ENCODE results near the gene AZU1. TPM values are rescaled to one million over a fixed set of nuclear protein-coding genes. Genes with fewer than 3 reads are reported as not detected.

The AZU1 gene
- total RNA-seq, result 1 to 10 TPM in 1 of 9 donors, under 1 TPM in 1, not detected in 7; 0.20 to 3.3 TPM
- under 1 TPM in 1 of 2 donors, not detected in 1; 0.11 TPM for polyA plus RNA-seq
- long read RNA-seq, donor 1, result 0 reads
- long read RNA-seq, donor 2, result 0 reads
- long read RNA-seq, donor 3, partial matches to known transcripts, result 0 of 1 reads
- long read RNA-seq, donor 3, other reads (novel, unspliced or antisense), result 0 of 1 reads

DNA sequence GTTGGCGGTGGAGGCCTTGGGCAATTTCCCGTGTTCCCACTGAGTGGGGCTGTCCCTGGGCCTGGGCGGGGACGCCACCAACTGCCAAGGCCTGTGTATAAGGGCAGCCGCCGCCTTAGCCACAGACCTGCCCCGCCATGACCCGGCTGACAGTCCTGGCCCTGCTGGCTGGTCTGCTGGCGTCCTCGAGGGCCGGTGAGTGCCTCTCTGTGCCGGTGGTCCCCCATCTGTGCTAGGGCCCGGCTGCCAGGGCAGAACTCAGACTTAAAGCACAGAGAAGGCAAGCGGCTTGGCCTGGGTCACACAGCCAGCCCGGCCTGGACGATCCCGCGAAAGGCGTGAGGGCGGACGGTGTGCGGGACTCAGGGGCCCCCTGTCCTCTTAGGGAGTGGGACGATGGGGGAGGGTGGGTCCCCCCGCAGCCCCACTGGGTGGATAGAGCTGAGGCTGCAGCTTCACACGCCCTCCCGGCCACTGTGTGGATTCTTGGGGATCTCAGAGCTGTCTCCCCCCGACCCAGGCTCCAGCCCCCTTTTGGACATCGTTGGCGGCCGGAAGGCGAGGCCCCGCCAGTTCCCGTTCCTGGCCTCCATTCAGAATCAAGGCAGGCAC, at the start of gene AZU1:
Gene AZU1, plus strand, starts transcription at position 128 of the 612 bp plus-strand sequence. Its CDS starts 10 bp downstream, at position 138.
- Histone ChIP-seq H3K4me1 (peaks cover 0 to 16% (median 0%) of the 10 kb centered on the region in 12 donors), H3K36me3 (no peaks in the 10 kb centered on the region), H3K27ac (no peak within 1 kb of the TSS), H3K4me3 (no peak within 1 kb of the TSS), H3K27me3 (peaks cover 6 to 35% (median 14%) of the 10 kb centered on the region in 9 donors), H3K9me3 (no peaks in the 10 kb centered on the region)
- intact Hi-C loops (cut with DNase I), result no loop called here
- DNase-seq (peak in 2 of 5 donors; percentile 8 to 71), ATAC-seq (peak in 2 of 4 donors; percentile 18 to 64)
- TF ChIP-seq, protein P1, sequence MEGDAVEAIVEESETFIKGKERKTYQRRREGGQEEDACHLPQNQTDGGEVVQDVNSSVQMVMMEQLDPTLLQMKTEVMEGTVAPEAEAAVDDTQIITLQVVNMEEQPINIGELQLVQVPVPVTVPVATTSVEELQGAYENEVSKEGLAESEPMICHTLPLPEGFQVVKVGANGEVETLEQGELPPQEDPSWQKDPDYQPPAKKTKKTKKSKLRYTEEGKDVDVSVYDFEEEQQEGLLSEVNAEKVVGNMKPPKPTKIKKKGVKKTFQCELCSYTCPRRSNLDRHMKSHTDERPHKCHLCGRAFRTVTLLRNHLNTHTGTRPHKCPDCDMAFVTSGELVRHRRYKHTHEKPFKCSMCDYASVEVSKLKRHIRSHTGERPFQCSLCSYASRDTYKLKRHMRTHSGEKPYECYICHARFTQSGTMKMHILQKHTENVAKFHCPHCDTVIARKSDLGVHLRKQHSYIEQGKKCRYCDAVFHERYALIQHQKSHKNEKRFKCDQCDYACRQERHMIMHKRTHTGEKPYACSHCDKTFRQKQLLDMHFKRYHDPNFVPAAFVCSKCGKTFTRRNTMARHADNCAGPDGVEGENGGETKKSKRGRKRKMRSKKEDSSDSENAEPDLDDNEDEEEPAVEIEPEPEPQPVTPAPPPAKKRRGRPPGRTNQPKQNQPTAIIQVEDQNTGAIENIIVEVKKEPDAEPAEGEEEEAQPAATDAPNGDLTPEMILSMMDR (IDR thresholded peaks at IDR 0.05), result no peak
- no peak for TF ChIP-seq POLR2A (IDR thresholded peaks at IDR 0.05)
- 71 to 81% (median 76%) methylated on average over 14 to 33 of the region's 33 CpGs for WGBS, 4 donors

DNA sequence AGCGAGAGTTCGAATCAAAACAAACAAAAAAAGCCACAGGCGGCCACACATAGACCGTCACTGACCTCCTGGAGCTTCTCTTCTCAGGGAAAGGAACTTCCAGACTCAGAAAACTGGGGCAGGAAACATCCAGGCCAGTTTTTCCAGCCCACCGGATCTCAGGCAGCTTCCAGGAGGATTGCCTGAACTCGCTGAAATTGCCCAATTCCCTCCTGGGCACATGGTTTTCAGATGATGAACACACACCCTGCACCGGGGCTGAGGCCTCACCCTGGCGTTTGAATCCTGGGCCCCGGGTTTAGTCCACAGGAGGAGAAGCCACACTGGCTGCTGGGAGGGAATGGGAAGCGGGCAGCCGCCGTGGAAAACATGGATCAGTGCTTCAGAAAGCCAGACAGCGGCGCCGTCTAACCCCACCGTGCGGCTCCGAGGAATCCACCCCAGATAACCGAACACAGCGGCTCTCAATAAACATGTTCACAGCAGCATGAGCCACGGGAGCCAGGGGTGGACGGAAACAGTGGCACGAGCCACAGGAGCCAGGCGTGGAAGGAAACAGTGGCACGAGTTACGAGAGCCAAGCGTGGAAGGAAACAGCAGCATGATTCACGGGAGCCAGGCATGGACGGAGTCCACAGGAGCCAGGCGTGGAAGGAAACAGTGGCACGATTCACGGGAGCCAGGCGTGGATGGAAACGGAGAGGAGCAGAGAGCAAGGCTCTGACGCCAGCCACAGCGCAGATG, 48.6 kb upstream of the AZU1 start:
- Histone ChIP-seq H3K4me1 (peaks cover 0 to 35% (median 10%) of the 10 kb centered on the region in 12 donors), H3K27ac (peak overlapping the region in 10 of 12 donors; percentile 4 to 66 (median 49)), H3K4me3 (peak overlapping the region in 6 of 12 donors; percentile 7 to 43 (median 20)), H3K36me3 (no peaks in the 10 kb centered on the region), H3K9me3 (no peaks in the 10 kb centered on the region), H3K27me3 (peaks cover 0 to 4% (median 0%) of the 10 kb centered on the region in 9 donors)
- intact Hi-C loops (cut with DNase I), result loop anchor here in 6 of 10 donors (5.0 to 10.0 kb wide), 4 partner anchors 68 to 206 kb away; partner anchors contain the start of genes CFD (in 3 of the 6), ELANE (in 3 of the 6) and WDR18 (in 1 of the 6)
- TF ChIP-seq POLR2A (IDR thresholded peaks at IDR 0.05), result no peak
- TF ChIP-seq, protein P1 (IDR thresholded peaks at IDR 0.05), result peak in 1 of 12 donors; percentile 19
- DNase-seq (peak in 1 of 5 donors; percentile 64), ATAC-seq (peak in 3 of 4 donors; percentile 54 to 72 (median 62))
- 43 to 63% (median 49%) methylated on average over 36 of the region's 36 CpGs for WGBS, 4 donors

- H3K4me3 ChIP-seq, result peak overlapping the region in 2 of 12 donors; percentile 45 to 46
- 66 to 79% (median 72%) methylated on average over 11 to 15 of the region's 15 CpGs for WGBS, 4 donors
Measured at GRCh38 chr19:780935-781334, 46.7 kb upstream of the AZU1 start.

More at GRCh38 chr19:780935-781334, 46.7 kb upstream of the AZU1 start:
- no peaks in the 10 kb centered on the region for H3K9me3 ChIP-seq
- H3K4me1 ChIP-seq, result peaks cover 0 to 38% (median 13%) of the 10 kb centered on the region in 12 donors
- DNase-seq, result no peak
- peak overlapping the region in 6 of 12 donors; percentile 5 to 88 (median 60) for H3K27ac ChIP-seq
- intact Hi-C loops (cut with DNase I), result no loop called here
- peaks cover 0 to 4% (median 0%) of the 10 kb centered on the region in 9 donors for H3K27me3 ChIP-seq
- ATAC-seq, result no peak
- TF ChIP-seq POLR2A (IDR thresholded peaks at IDR 0.05), result no peak
- TF ChIP-seq, protein P1 (IDR thresholded peaks at IDR 0.05), result no peak
- no peaks in the 10 kb centered on the region for H3K36me3 ChIP-seq

Data from heart left ventricle (tissue), 16 donors.